OCI-LY7 (cell line): ENCODE measurements around the gene PTX4. TPM values are rescaled to one million over a fixed set of nuclear protein-coding genes. Genes with fewer than 3 reads are reported as not detected.

Experiments
- BruUV-seq: library from RNA; stranded (reverse); fragments of 400-500 nt; replicated peaks from 2 replicates; lab custom pipeline; 2021; lab: Mats Ljungman, UMichigan
- CTCF ChIA-PET: fragments of 300-600 bp; sonication (Branson Sonifier 250); formaldehyde crosslinking; loops from one replicate; lab custom pipeline; 2022; ENCODE audit warnings: antibody characterized with exemption; ENCODE audit not compliant: unreplicated experiment; lab: Charles Lee
- POLR2A ChIA-PET: fragments of 300-600 bp; sonication (Branson Sonifier 250); formaldehyde crosslinking; loops from one replicate; lab custom pipeline; 2022; ENCODE audit warnings: antibody characterized with exemption; lab: Charles Lee
- DNase-seq: peaks from one replicate; pipeline ENCODE4 v3.0.0-alpha.2; 2015; ENCODE audit warnings: low spot score
- H2AFZ ChIP-seq: fragments of 200-600 bp; sonication (generic), shearing (Covaris generic); 2 replicates; pipeline ENCODE4 v1.6.1; 2014; ENCODE audit warnings: mild to moderate bottlenecking, antibody characterized with exemption, low read length, moderate library complexity
- H3K27ac ChIP-seq: fragments of 200-600 bp; sonication (generic); 2 replicates; pipeline ENCODE4 v1.5.1; 2014; ENCODE audit warnings: mixed run types, low read depth, mild to moderate bottlenecking, moderate library complexity, low read length, inconsistent platforms; ENCODE audit not compliant: poor library complexity, severe bottlenecking
- H3K36me3 ChIP-seq: fragments of 200-600 bp; sonication (generic); 2 replicates; pipeline ENCODE4 v1.6.1; 2014; ENCODE audit warnings: mild to moderate bottlenecking, antibody characterized with exemption, low read length, moderate library complexity, mixed read lengths; ENCODE audit not compliant: insufficient read depth
- H3K4me1 ChIP-seq: fragments of 200-600 bp; sonication (generic); 2 replicates; pipeline ENCODE4 v1.5.1; 2014; ENCODE audit warnings: mild to moderate bottlenecking, low read length; ENCODE audit not compliant: insufficient read depth, poor library complexity, severe bottlenecking
- H3K4me2 ChIP-seq: fragments of 200-600 bp; sonication (generic); 2 replicates; pipeline ENCODE4 v1.6.1; 2014; ENCODE audit warnings: mild to moderate bottlenecking, low read length
- H3K4me3 ChIP-seq: fragments of 200-600 bp; sonication (generic); 2 replicates; pipeline ENCODE4 v1.5.1; 2014; ENCODE audit warnings: mild to moderate bottlenecking, low read depth, low read length; ENCODE audit not compliant: poor library complexity, severe bottlenecking
- H3K79me2 ChIP-seq: fragments of 200-600 bp; sonication (generic); 2 replicates; pipeline ENCODE4 v1.6.1; 2016; ENCODE audit warnings: low read depth, mild to moderate bottlenecking, low read length, moderate library complexity, mixed read lengths; ENCODE audit not compliant: insufficient read depth
- H3K9me2 ChIP-seq: fragments of 200-600 bp; sonication (generic); 2 replicates; pipeline ENCODE4 v1.6.1; 2016; ENCODE audit warnings: mild to moderate bottlenecking, low read length, mixed read lengths; ENCODE audit not compliant: insufficient read depth
- H3K9me3 ChIP-seq: fragments of 200-600 bp; sonication (generic); 2 replicates; pipeline ENCODE4 v1.6.1; 2014; ENCODE audit warnings: mild to moderate bottlenecking, mixed run types, low read length, mixed read lengths
- H4K20me1 ChIP-seq: fragments of 200-600 bp; sonication (generic); 2 replicates; pipeline ENCODE4 v1.6.1; 2014; ENCODE audit warnings: mild to moderate bottlenecking, antibody characterized with exemption, low read length, moderate library complexity, mixed read lengths; ENCODE audit not compliant: insufficient read depth
- CTCF ChIP-seq: fragments of 200-600 bp; sonication (generic); conservative IDR thresholded peaks from 2 replicates; pipeline ENCODE4 v1.5.1; 2014; ENCODE audit warnings: mild to moderate bottlenecking, antibody characterized with exemption, low read length, moderate library complexity, mixed read lengths
- EZH2phosphoT487 ChIP-seq: fragments of 200-600 bp; sonication (generic); IDR thresholded peaks from 2 replicates; pipeline ENCODE4 v1.6.1; 2018; ENCODE audit warnings: low read depth, borderline replicate concordance, mild to moderate bottlenecking, mixed run types, antibody characterized with exemption, low read length, moderate library complexity, mixed read lengths
- intact Hi-C: fragments of 100-400 bp; cut with micrococcal nuclease; formaldehyde crosslinking; loops from one replicate; pipeline ENCODE4 v1.10.0; 2022; ENCODE audit not compliant: unreplicated experiment
- total RNA-seq, 2 experiments: library from RNA; depleted of rRNA in 1 of 2; stranded (reverse); fragments of >200 nt in 1 of 2; shearing (Covaris generic) in 1 of 2; gene quantifications; 2 replicates each; pipeline ENCODE4 v1.2.3, GENCODE V29; 2014 to 2022

PTX4 gene
- total RNA-seq, 2 experiments from 2014 or later, result not detected

GRCh38 chr16:1505073-1505844, 16.5 kb upstream of the PTX4 start:
- Histone ChIP-seq H3K4me2 (no peak overlapping the region), H3K36me3 (peaks cover 41% of the 10 kb centered on the region), H3K4me3 (no peak overlapping the region), H3K9me2 (no peaks in the 10 kb centered on the region), H4K20me1 (no peaks in the 10 kb centered on the region), H3K4me1 (no peaks in the 10 kb centered on the region), H3K27ac (no peak overlapping the region), H3K79me2 (no peaks in the 10 kb centered on the region), H2AFZ (no peak overlapping the region), H3K9me3 (no peaks in the 10 kb centered on the region)
- ChIA-PET POLR2A (interaction anchor here (0.7 kb wide), 1 partner anchor 100 kb away, joined by 4 read pairs; no protein-coding TSS in a partner anchor), CTCF (interaction anchor here (0.6 kb wide), 1 partner anchor 215 kb away, joined by 9 read pairs; no protein-coding TSS in a partner anchor)
- no TSS peak for BruUV-seq
- DNase-seq, result no peak
- intact Hi-C loops, result no loop called here
- TF ChIP-seq EZH2phosphoT487 (no peak), CTCF (no peak)

GRCh38 chr16:1503110-1503955, 14.6 kb upstream of the PTX4 start:
- Histone ChIP-seq H3K4me2 (no peak overlapping the region), H3K36me3 (peaks cover 55% of the 10 kb centered on the region), H3K4me1 (no peaks in the 10 kb centered on the region), H3K4me3 (no peak overlapping the region), H4K20me1 (no peaks in the 10 kb centered on the region), H3K79me2 (no peaks in the 10 kb centered on the region), H3K27ac (no peak overlapping the region), H3K9me2 (no peaks in the 10 kb centered on the region), H2AFZ (no peak overlapping the region), H3K9me3 (no peaks in the 10 kb centered on the region)
- no peak for DNase-seq
- ChIA-PET CTCF (no interaction called here), POLR2A (no interaction called here)
- intact Hi-C loops, result no loop called here
- TF ChIP-seq EZH2phosphoT487 (no peak), CTCF (no peak)
- BruUV-seq, result TSS peak; percentile 49
